Naive B cell (primary cell): ENCODE data around the gene FKTN. TPM values are rescaled to one million over a fixed set of nuclear protein-coding genes. Genes with fewer than 3 reads are reported as not detected.
"Not testable (repeated sequence)": the region's sequence is repeated elsewhere in the genome, so short reads cannot be mapped to it uniquely, and the experiment has no call there.

Experiments used
- ATAC-seq, 2 donors: fragments of 150-1000 bp; cut with Tn5 transposase; 2 replicates each; pipeline ENCODE4 v1.10.0; 2021; ENCODE audit warnings: low read depth in 2 of 2, mild to moderate bottlenecking in 2 of 2, moderate library complexity in 2 of 2
- DNase-seq: peaks from one replicate; pipeline ENCODE4 v3.0.0; 2022
- H3K27ac Mint-ChIP-seq, 6 donors: one replicate each; pipeline ENCODE4 v1.8.0; 2020 to 2022; ENCODE audit warnings: mild to moderate bottlenecking in 6 of 6, mixed read lengths in 6 of 6, moderate library complexity in 5 of 6, inconsistent platforms in 2 of 6
- H3K27me3 Mint-ChIP-seq, 3 donors: one replicate each; pipeline ENCODE4 v1.8.0; 2021 to 2022; ENCODE audit warnings: mixed read lengths in 3 of 3, mild to moderate bottlenecking in 1 of 3
- H3K36me3 Mint-ChIP-seq, 2 donors: one replicate each; pipeline ENCODE4 v1.8.0; 2020 to 2022; ENCODE audit warnings: mixed read lengths in 2 of 2, inconsistent platforms in 1 of 2, mild to moderate bottlenecking in 1 of 2
- H3K4me1 Mint-ChIP-seq, 3 donors: one replicate each; pipeline ENCODE4 v1.8.0; 2020 to 2022; ENCODE audit warnings: mixed read lengths in 3 of 3, inconsistent platforms in 1 of 3, mild to moderate bottlenecking in 1 of 3, moderate library complexity in 1 of 3
- H3K4me3 Mint-ChIP-seq, 8 donors: one replicate each; pipeline ENCODE4 v1.8.0; 2020 to 2022; ENCODE audit warnings: mild to moderate bottlenecking in 8 of 8, mixed read lengths in 8 of 8, moderate library complexity in 8 of 8, inconsistent platforms in 2 of 8
- H3K9me3 Mint-ChIP-seq, 7 donors: one replicate each; pipeline ENCODE4 v1.8.0; 2020 to 2022; ENCODE audit warnings: mixed read lengths in 7 of 7, mild to moderate bottlenecking in 5 of 7, inconsistent platforms in 2 of 7, moderate library complexity in 1 of 7
- polyA plus RNA-seq, 6 donors: library from polyadenylated mRNA; unstranded; fragments of 300-500 nt; fragmentation: Illumina TruSeq; gene quantifications; one replicate each; pipeline ENCODE4 v1.2.3, GENCODE V29; 2021; ENCODE audit warnings: low read depth in 6 of 6

The FKTN gene
- 1 to 10 TPM in 5 of 6 donors, not detected in 1; 1.1 to 2.9 (median 1.6) TPM for polyA plus RNA-seq

DNA sequence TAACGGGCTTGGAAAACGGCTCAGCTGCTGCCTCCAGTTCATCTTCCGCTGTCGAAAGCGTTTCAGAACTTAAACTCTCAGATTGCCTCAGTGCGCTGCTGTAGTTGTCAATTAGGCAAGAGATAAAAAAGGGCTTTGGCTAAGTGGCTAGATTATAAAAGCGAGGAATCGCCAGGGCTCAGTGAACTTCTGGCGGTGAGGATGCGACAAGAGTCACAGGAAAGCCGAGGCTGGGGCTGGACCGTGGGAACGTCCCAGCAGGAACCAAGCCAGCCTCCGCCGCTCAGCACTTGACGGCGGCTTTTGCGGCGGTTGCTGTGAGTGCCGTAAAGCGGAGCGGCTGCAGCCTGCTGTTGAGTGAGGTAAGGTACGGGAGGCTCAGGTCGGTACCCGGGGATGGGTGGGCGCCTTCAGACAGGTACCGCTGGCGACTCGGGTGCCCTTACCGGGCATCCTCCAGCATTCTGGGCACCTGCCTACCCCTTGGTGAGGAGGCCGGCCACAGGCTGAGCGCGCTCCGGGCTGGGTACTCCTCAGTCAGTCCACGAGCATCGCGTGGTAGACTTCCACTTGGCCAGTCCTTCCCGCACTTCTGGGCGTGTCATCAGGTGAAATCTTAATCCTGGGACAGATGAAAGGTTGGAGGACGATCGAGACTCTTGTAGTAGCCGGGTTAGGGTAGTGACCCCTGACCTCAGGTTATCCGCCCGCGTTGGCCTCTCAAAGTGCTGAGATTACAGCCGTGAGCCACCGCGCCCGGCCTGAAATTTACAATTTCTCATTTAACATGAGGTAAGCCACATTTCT lies at the start of gene FKTN:
Gene FKTN, plus strand, starts transcription at position 328 of the 807 bp plus-strand sequence. CDS start 16,902 bp downstream, outside the sequence.
- DNase-seq (peak; percentile 83), ATAC-seq (peak; percentile 94 to 97)
- peaks cover 0 to 8% (median 0%) of the 10 kb centered on the region in 7 donors for H3K9me3 Mint-ChIP-seq
- peaks cover 14 to 23% (median 19%) of the 10 kb centered on the region in 3 donors for H3K4me1 Mint-ChIP-seq
- peaks cover 6 to 20% of the 10 kb centered on the region in 2 donors for H3K36me3 Mint-ChIP-seq
- peak within 1 kb of the TSS; percentile 94 to 98 (median 97) for H3K4me3 Mint-ChIP-seq
- peak within 1 kb of the TSS; percentile 67 to 96 (median 86) for H3K27ac Mint-ChIP-seq
- no peaks in the 10 kb centered on the region for H3K27me3 Mint-ChIP-seq

DNA sequence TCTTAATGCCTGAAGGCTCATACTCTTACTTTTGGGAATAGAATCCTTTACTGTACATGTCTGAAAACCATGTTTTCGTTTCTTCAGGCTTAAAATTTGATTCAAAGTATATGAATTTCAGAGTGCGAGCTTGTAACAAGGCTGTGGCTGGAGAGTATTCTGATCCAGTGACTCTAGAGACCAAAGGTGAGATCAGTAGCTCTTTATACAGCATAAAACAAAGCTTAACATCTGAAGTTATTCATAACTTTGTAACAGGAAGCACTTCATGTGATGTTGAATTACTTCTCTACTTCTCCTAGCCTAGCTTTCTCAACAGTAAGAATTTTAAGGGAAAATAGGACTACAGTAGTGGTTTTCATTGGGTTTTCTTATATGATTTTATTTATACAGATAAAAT lies 49.4 kb upstream of the FKTN start:
- no peaks in the 10 kb centered on the region for H3K9me3 Mint-ChIP-seq
- DNase-seq = no peak
- H3K27me3 Mint-ChIP-seq = no peaks in the 10 kb centered on the region
- H3K27ac Mint-ChIP-seq = no peak overlapping the region
- H3K36me3 Mint-ChIP-seq = no peaks in the 10 kb centered on the region
- no peaks in the 10 kb centered on the region for H3K4me1 Mint-ChIP-seq
- H3K4me3 Mint-ChIP-seq = no peak overlapping the region
- no peak for ATAC-seq

DNA sequence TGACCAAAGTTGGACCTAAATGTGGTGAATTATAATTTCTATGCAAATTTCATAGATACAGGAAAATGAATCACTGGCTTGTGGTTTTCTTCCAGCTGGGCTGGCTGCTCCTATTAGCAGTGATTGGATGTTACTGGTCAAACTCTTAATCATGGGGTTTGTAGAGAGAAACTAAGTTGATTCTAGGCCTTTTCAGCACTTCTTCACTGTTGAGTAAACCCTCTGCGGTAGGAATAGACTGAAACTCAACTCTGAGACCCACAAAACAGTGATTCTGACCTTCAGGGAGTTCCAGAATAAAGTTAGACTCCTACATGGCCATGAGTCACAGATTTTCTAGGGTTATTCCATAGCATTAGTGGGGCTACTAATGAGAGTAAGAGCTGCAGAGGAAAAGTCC lies 47.9 kb upstream of the FKTN start:
- DNase-seq = no peak
- Mint-ChIP-seq H3K4me1 (no peaks in the 10 kb centered on the region), H3K9me3 (no peaks in the 10 kb centered on the region), H3K27me3 (no peaks in the 10 kb centered on the region), H3K27ac (peak overlapping the region in 1 of 6 donors; percentile 33), H3K4me3 (no peak overlapping the region), H3K36me3 (no peaks in the 10 kb centered on the region)
- ATAC-seq = no peak

GRCh38 chr9:105511446-105511845 lies 46.5 kb upstream of the FKTN start:
- no peaks in the 10 kb centered on the region for H3K9me3 Mint-ChIP-seq
- H3K4me1 Mint-ChIP-seq = no peaks in the 10 kb centered on the region
- peak overlapping the region in 1 of 6 donors; percentile 1 for H3K27ac Mint-ChIP-seq
- no peaks in the 10 kb centered on the region for H3K27me3 Mint-ChIP-seq
- H3K4me3 Mint-ChIP-seq = no peak overlapping the region
- H3K36me3 Mint-ChIP-seq = no peaks in the 10 kb centered on the region
- DNase-seq = no peak
- ATAC-seq = no peak

DNA sequence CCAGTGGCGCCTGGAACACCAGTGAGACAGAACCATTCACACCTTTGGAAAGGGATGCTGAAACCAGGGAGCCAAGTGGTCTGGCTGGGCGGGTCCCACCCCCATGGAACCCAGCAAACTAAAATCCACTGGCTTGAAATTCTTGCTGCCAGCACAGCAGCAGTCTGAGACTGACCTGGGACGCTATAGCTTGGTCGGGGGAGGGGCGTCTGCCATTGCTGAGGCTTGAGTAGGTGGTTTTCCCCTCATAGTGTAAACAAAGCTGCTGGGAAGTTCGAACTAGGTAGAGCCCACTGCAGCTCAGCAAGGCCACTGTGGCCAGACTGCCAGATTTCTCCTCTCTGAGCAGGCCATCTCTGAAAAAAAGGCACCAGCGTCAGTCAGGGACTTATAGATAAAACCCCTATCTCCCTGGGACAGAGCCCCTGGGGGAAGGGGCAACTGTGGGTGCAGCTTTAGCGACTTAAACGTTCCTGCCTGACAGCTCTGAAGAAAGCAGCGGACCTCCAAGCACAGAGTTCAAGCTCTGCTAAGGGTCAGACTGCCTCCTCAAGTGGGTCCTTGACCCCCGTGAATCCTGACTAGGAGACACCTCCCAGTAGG lies 42.0 kb upstream of the FKTN start:
- DNase-seq (no peak), ATAC-seq (no peak)
- Mint-ChIP-seq H3K9me3 (no peaks in the 10 kb centered on the region), H3K27me3 (no peaks in the 10 kb centered on the region), H3K4me1 (no peaks in the 10 kb centered on the region), H3K4me3 (no peak overlapping the region), H3K36me3 (no peaks in the 10 kb centered on the region), H3K27ac (no peak overlapping the region)

DNA sequence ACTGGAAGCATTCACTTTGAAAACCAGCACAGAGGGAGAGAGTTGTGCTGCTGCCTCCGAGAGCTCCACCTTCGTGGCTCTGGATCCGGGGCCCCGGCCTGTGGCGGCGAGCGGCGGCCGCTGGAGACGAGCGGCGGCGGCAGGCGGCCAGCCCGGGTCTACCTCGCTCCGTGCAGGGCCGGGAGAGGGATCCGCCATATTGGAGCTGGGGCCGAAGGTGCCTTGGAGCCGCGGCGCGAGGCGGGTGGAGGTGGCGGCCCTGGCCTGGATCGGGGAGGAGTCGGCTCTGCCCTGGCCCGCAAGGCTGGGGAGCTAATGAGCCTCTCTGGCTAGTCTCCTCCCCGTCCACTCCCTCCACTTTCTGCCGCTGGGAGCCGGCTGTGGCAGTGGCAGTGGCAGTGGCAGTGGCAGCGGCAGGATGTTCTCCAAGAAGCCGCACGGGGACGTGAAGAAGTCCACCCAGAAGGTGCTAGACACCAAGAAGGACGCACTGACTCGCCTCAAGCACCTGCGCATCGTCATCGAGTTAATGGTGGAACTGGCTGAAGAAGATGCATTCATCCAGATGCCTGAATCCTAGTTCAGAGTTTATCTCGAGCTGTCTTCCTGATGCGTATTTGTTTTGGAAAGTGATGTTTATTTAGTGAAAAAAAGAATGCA lies 38.1 kb upstream of the FKTN start:
- H3K9me3 Mint-ChIP-seq, H3K27me3 Mint-ChIP-seq, H3K4me1 Mint-ChIP-seq, H3K36me3 Mint-ChIP-seq, H3K27ac Mint-ChIP-seq, H3K4me3 Mint-ChIP-seq: not testable (repeated sequence)
- DNase-seq (peak; percentile 38), ATAC-seq (peak; percentile 94 to 95)

- not testable (repeated sequence) for H3K27me3 Mint-ChIP-seq, ATAC-seq, DNase-seq, H3K27ac Mint-ChIP-seq, H3K4me1 Mint-ChIP-seq, H3K9me3 Mint-ChIP-seq, H3K36me3 Mint-ChIP-seq, H3K4me3 Mint-ChIP-seq
Measured at GRCh38 chr9:105520992-105521391, 36.9 kb upstream of the FKTN start.

DNA sequence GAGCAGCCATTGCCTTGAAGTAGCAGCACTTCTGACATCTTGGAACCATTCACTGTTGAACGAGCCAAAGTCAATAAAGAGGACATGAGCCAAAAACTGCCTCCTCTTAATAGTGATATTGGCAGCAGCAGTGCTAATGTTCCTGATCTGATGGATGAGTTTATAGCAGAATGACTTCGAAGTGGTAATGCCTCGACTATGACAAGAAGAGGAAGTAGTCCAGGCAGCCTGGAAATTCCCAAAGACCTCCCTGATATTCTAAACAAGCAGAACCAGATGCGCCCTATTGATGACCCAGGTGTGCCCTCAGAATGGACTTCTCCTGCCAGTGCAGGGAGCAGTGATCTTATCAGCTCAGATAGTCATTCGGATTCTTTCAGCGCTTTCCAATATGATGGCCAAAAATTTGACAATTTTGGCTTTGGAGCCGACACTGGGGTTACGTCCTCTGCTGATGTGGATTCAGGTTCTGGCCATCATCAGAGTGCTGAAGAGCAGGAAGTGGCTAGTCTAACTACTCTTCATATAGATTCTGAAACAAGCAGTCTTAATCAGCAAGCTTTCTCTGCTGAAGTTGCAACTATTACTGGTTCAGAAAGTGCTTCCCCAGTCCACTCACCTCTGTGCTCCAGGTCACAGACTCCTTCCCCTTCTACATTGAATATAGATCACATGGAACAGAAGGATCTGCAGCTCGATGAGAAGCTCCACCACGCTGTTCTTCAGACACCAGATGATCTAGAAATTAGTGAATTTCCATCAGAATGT lies 35.1 kb upstream of the FKTN start:
- not testable (repeated sequence) for DNase-seq, H3K27me3 Mint-ChIP-seq, H3K4me3 Mint-ChIP-seq, H3K36me3 Mint-ChIP-seq, ATAC-seq, H3K9me3 Mint-ChIP-seq, H3K4me1 Mint-ChIP-seq
- peak overlapping the region in 1 of 6 donors; percentile 22 for H3K27ac Mint-ChIP-seq

GRCh38 chr9:105531530-105531929 lies 26.4 kb upstream of the FKTN start:
- no peak for ATAC-seq
- peaks cover 12 to 19% of the 10 kb centered on the region in 2 donors for H3K36me3 Mint-ChIP-seq
- DNase-seq = no peak
- H3K4me1 Mint-ChIP-seq = no peaks in the 10 kb centered on the region
- H3K9me3 Mint-ChIP-seq = peaks cover 0 to 10% (median 2%) of the 10 kb centered on the region in 7 donors
- H3K27me3 Mint-ChIP-seq = no peaks in the 10 kb centered on the region
- no peak overlapping the region for H3K4me3 Mint-ChIP-seq
- peak overlapping the region in 2 of 6 donors; percentile 6 to 64 for H3K27ac Mint-ChIP-seq

- Mint-ChIP-seq H3K9me3 (no peaks in the 10 kb centered on the region), H3K4me1 (no peaks in the 10 kb centered on the region), H3K27ac (no peak overlapping the region), H3K36me3 (peaks cover 0 to 11% of the 10 kb centered on the region in 2 donors), H3K27me3 (no peaks in the 10 kb centered on the region), H3K4me3 (no peak overlapping the region)
- ATAC-seq (no peak), DNase-seq (no peak)
Measured at GRCh38 chr9:105535920-105536668, 21.8 kb upstream of the FKTN start.

- peaks cover 6 to 8% (median 8%) of the 10 kb centered on the region in 3 donors for H3K4me1 Mint-ChIP-seq
- no peak for ATAC-seq
- no peak for DNase-seq
- H3K36me3 Mint-ChIP-seq = peaks cover 0 to 11% of the 10 kb centered on the region in 2 donors
- no peaks in the 10 kb centered on the region for H3K9me3 Mint-ChIP-seq
- H3K27ac Mint-ChIP-seq = no peak overlapping the region
- H3K4me3 Mint-ChIP-seq = no peak overlapping the region
- no peaks in the 10 kb centered on the region for H3K27me3 Mint-ChIP-seq
Measured at GRCh38 chr9:105539452-105539851, 18.5 kb upstream of the FKTN start.

DNA sequence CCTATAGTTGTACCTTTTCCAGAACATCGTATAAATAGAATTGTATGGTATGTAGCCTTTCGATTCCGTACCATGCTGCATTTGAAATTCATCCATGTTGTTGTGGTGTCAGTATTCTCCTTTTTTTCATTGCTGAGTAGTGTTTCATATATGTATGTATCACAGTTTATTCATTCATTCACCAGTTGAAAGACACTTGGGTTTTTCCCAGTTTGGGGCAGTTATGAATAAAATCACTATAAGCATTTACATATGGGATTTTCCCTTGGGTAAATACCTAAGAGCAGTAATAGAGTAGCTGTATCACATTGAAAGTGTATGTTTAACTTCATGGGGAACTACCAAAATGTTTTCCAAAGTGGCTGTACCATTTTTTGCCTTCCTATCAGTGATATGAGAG lies 16.1 kb upstream of the FKTN start:
- peaks cover 6 to 8% (median 8%) of the 10 kb centered on the region in 3 donors for H3K4me1 Mint-ChIP-seq

More for the DNA sequence above, 16.1 kb upstream of the FKTN start:
- peak; percentile 76 to 85 for ATAC-seq
- Mint-ChIP-seq H3K9me3 (peaks cover 0 to 2% (median 0%) of the 10 kb centered on the region in 7 donors), H3K36me3 (no peaks in the 10 kb centered on the region), H3K27ac (peak overlapping the region in 2 of 6 donors; percentile 26 to 55), H3K4me3 (no peak overlapping the region), H3K27me3 (no peaks in the 10 kb centered on the region)
- DNase-seq = peak; percentile 1
